ENCODE measurements around the gene PAPPA2. TPM values are rescaled to one million over a fixed set of nuclear protein-coding genes. Genes with fewer than 3 reads are reported as not detected.

Gene PAPPA2
- total and polyA plus RNA-seq, 2 of the 4 experiments (the other 2 are of a cell fraction): 0.10 to 0.18 TPM

- no peak overlapping the region for H4K91ac ChIP-seq (ENCODE audit: insufficient read depth, low read depth, low read length)
- DNase-seq (no peak), ATAC-seq (ENCODE audit: low read depth) (no peak)
- H3K27ac ChIP-seq (ENCODE audit: insufficient read depth, low read length): no peak overlapping the region
- TF ChIP-seq SMC3 (IDR thresholded peaks at IDR 0.05; ENCODE audit: low read depth, low read length) (no peak), RAD21 (IDR thresholded peaks at IDR 0.05; ENCODE audit: low read length) (no peak), MXI1 (IDR thresholded peaks at IDR 0.05; ENCODE audit: borderline replicate concordance, low read depth, low read length) (no peak), CEBPB (IDR thresholded peaks at IDR 0.05; ENCODE audit: low read depth, low read length) (no peak), ELK1 (IDR thresholded peaks at IDR 0.05; ENCODE audit: borderline replicate concordance, low read depth, low read length) (no peak), RCOR1 (IDR thresholded peaks at IDR 0.05; ENCODE audit: insufficient replicate concordance, low read length) (no peak)
- TF ChIP-seq, protein P1, sequence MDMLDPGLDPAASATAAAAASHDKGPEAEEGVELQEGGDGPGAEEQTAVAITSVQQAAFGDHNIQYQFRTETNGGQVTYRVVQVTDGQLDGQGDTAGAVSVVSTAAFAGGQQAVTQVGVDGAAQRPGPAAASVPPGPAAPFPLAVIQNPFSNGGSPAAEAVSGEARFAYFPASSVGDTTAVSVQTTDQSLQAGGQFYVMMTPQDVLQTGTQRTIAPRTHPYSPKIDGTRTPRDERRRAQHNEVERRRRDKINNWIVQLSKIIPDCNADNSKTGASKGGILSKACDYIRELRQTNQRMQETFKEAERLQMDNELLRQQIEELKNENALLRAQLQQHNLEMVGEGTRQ (IDR thresholded peaks at IDR 0.05; ENCODE audit: low read depth, low read length): no peak
- H3K9me1 ChIP-seq (ENCODE audit: insufficient read depth, low read length): no peaks in the 10 kb centered on the region
- no peaks in the 10 kb centered on the region for H3K36me3 ChIP-seq (ENCODE audit: control insufficient read depth, insufficient read depth, low read length)
- no peak overlapping the region for H3K4ac ChIP-seq (ENCODE audit: low read depth, low read length)
- no peak overlapping the region for H2AK9ac ChIP-seq (replicated peaks; ENCODE audit: low read depth, low read length, poor library complexity)
- no TSS peak for BruUV-seq (replicated peaks)
- no peak overlapping the region for H3K4me2 ChIP-seq (ENCODE audit: low read depth, low read length)
- H2BK15ac ChIP-seq (ENCODE audit: low read depth, low read length): no peak overlapping the region
- dilution Hi-C loops (cut with HindIII; ENCODE audit: low sequenced_read_pairs, unreplicated experiment) (no loop called here), in situ Hi-C loops (cut with MboI; ENCODE audit: low sequenced_read_pairs) (no loop called here), intact Hi-C loops (cut with micrococcal nuclease) (no loop called here)
- H3K4me3 ChIP-seq (ENCODE audit: insufficient read depth, low read depth, low read length): no peak overlapping the region
- ChIA-PET CTCF (no interaction called here), POLR2A (ENCODE audit: unreplicated experiment) (no interaction called here)
- no peak overlapping the region for H4K8ac ChIP-seq (ENCODE audit: low read depth in 2 of 2, low read length in 2 of 2)
- H3K4me1 ChIP-seq (ENCODE audit: control insufficient read depth, insufficient read depth, low read length): no peaks in the 10 kb centered on the region
- no peak overlapping the region for H2BK5ac ChIP-seq (ENCODE audit: low read depth, low read length, poor library complexity, severe bottlenecking)
- H4K20me1 ChIP-seq (ENCODE audit: insufficient read depth, low read length): no peaks in the 10 kb centered on the region
- H3K9ac ChIP-seq (ENCODE audit: low read depth, low read length): no peak overlapping the region
- no peak overlapping the region for H2AK5ac ChIP-seq (ENCODE audit: low read depth, low read length)
- H3K18ac ChIP-seq (ENCODE audit: low read depth, low read length): no peak overlapping the region
- no peak overlapping the region for H2AFZ ChIP-seq (replicated peaks; ENCODE audit: low read length, poor library complexity)
- H3K56ac ChIP-seq (ENCODE audit: extremely low read depth, insufficient read depth, low read length): no peak overlapping the region
- H2BK20ac ChIP-seq (ENCODE audit: low read depth, low read length): no peak overlapping the region
- H3K14ac ChIP-seq (replicated peaks; ENCODE audit: low read depth, low read length): no peak overlapping the region
- H2BK120ac ChIP-seq (ENCODE audit: low read depth, low read length): no peak overlapping the region
- H4K5ac ChIP-seq (ENCODE audit: low read depth, low read length): no peak overlapping the region
- WGBS, 2 experiments (ENCODE audit: extremely low coverage in 2 of 2, insufficient read length in 1 of 2): no CpG with 5 or more reads among the region's 3 CpGs
- no peaks in the 10 kb centered on the region for H3K79me1 ChIP-seq (ENCODE audit: low read depth in 1 of 2, low read length in 2 of 2)
- H3K23ac ChIP-seq (ENCODE audit: low read depth, low read length): no peak overlapping the region
- H3K27me3 ChIP-seq (ENCODE audit: control insufficient read depth, insufficient read depth, low read length): no peaks in the 10 kb centered on the region
- H3K9me3 ChIP-seq (ENCODE audit: control insufficient read depth, insufficient read depth, low read length): no peaks in the 10 kb centered on the region
These were observed 328.9 kb downstream of the PAPPA2 start for GRCh38 chr1:176791906-176792305.
